HCT116 (cell line): ENCODE data around the gene MYBPH.

ENCODE experiments used
- CEBPB ChIP-seq: IDR thresholded peaks from 2 replicates; pipeline ENCODE4 v1.6.1; 2012; ENCODE audit warnings: low read depth
- EGR1 ChIP-seq: IDR thresholded peaks from 2 replicates; pipeline ENCODE4 v1.6.1; 2012; ENCODE audit warnings: low read depth
- POLR2A ChIP-seq: IDR thresholded peaks from 2 replicates; pipeline ENCODE4 v1.7.0; 2011; ENCODE audit warnings: borderline replicate concordance; ENCODE audit not compliant: insufficient read depth, insufficient read length; ENCODE audit errors: extremely low read depth
- YY1 ChIP-seq: IDR thresholded peaks from 2 replicates; pipeline ENCODE4 v1.6.1; 2011; ENCODE audit warnings: low read length, low read depth, moderate library complexity, mild to moderate bottlenecking; ENCODE audit not compliant: insufficient replicate concordance; ENCODE audit errors: extremely low read depth

- TF ChIP-seq YY1 (no peak), POLR2A (no peak), CEBPB (no peak), EGR1 (no peak)
These were observed 12.2 kb upstream of the MYBPH start for GRCh38 chr1:203187689-203188264.
